AG09309 (cell line): Measurements from ENCODE around the gene FXYD6.

Source experiments
- DNase-seq: peaks from one replicate; pipeline ENCODE4 v3.0.0-alpha.2; 2010; ENCODE audit warnings: low read depth
- H3K4me3 ChIP-seq: 2 replicates; pipeline ENCODE4 v1.5.1; 2011; ENCODE audit warnings: mild to moderate bottlenecking, low read depth, low read length, moderate library complexity; ENCODE audit not compliant: control insufficient read depth
- TF ChIP-seq, protein P1 (sequence below): IDR thresholded peaks from 2 replicates; pipeline ENCODE4 v1.5.1; 2011; ENCODE audit warnings: mild to moderate bottlenecking, low read depth, low read length, inconsistent platforms; ENCODE audit not compliant: insufficient read depth, control insufficient read depth; ENCODE audit errors: missing control alignments

The FXYD6 gene

DNA sequence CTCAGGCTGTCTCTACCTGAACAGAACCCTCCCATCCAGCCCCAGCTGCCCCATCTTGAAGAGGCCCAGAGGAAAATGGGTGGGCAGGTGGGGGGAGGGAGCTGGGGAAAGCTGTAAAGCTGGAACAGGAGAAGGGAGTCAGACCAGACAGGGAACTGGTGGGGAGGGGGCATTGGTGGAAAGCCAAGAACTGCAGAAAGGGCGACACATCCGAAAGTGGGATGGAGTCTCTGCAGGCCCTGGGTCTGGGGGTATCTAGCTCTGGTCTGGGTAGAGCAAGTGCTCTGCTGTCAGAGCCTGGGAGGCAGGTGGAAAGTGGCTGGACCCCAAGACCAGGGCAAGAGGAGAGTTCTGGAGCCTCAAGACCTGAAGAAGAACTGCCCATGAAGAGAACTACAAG, 45.0 kb upstream of the FXYD6 start:
- no peak for DNase-seq
- no peak overlapping the region for H3K4me3 ChIP-seq
- TF ChIP-seq, protein P1, sequence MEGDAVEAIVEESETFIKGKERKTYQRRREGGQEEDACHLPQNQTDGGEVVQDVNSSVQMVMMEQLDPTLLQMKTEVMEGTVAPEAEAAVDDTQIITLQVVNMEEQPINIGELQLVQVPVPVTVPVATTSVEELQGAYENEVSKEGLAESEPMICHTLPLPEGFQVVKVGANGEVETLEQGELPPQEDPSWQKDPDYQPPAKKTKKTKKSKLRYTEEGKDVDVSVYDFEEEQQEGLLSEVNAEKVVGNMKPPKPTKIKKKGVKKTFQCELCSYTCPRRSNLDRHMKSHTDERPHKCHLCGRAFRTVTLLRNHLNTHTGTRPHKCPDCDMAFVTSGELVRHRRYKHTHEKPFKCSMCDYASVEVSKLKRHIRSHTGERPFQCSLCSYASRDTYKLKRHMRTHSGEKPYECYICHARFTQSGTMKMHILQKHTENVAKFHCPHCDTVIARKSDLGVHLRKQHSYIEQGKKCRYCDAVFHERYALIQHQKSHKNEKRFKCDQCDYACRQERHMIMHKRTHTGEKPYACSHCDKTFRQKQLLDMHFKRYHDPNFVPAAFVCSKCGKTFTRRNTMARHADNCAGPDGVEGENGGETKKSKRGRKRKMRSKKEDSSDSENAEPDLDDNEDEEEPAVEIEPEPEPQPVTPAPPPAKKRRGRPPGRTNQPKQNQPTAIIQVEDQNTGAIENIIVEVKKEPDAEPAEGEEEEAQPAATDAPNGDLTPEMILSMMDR, result no peak

DNA sequence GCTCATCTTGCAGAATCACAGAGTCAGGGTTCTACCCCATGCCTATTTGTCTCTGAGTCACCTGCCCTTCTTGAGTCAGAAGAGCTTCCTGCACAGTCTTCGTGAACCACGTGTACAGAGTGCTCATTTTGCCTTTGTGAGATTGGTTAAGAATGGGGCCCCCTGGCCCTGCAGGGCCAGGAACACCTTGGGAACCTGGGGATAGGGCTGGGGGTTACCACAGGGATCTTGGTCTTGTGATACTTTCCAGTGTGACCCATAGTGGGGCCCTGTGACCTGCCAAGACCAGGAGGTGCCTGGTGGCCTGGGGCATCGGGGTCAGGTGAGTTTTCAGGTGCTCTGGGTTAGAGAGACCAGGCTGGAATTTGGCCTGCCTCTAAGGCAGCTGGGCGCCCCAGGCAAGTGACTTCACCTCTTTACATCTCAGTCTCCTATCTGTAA, 43.3 kb upstream of the FXYD6 start:
- TF ChIP-seq, protein P1, result no peak
- no peak for DNase-seq

DNA sequence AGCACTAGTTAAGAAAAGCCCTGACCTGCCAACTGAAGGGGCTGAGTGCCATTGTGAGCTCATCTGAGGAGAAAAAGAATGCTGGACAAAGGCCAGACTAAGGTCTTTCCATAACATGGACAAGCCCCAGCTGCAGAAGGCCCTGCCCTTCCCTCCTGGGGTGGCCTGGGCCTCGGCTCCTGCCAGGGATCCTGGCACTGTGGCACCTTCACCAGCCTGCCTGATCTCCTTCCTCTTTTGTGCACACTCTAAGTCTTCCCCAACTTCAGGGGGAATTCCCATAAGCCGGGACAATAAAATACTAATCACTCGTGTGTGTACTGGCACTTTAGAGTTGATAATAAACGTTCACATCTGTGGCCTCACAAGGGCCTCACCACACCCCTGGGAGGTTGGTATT, 42.9 kb upstream of the FXYD6 start:
- TF ChIP-seq, protein P1, result no peak
- DNase-seq, result no peak
- H3K4me3 ChIP-seq, result no peak overlapping the region

More for the DNA sequence above, 43.3 kb upstream of the FXYD6 start:
- no peak overlapping the region for H3K4me3 ChIP-seq

DNA sequence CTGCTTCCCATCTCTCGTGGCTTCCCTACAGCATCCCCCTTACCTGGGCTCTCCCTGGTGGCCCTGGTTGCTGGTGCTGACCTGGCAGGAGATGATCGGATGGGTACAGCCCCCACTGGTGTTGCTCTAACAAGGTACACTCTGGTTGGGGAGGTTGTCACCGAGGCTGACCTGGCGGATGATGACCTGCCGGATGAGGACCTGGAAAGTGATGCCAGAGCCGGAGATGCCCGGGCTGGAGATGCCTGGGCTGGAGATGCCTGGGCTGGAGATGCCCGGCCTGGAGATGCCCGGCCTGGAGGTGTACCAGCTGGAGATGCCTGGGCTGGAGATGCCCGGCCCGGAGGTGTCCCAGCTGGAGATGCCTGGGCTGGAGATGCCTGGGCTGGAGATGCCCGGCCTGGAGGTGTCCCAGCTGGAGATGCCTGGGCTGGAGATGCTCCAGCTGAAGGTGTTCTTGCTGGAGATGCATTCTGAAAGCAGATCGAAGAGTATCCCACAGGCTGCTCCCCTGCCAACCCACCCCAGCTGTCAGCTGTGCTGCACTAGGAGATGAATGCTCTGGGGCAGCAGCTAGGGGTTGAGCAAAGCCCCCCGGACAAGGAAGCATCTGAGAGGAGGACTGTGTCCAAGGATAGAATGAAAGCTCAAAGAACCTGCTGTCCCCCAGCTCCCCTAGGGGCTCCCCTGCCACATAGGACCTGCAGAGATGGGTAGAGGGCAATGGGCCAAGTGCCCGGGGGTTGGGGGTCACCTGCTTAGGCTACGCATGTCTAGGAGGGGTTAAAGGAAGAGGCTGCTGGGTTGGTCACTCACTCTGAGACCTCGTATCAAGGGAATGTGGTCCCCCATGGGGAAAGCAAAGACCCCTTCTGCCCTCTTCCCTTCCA, 42.2 kb upstream of the FXYD6 start:
- no peak overlapping the region for H3K4me3 ChIP-seq
- TF ChIP-seq, protein P1, result no peak
- no peak for DNase-seq

DNA sequence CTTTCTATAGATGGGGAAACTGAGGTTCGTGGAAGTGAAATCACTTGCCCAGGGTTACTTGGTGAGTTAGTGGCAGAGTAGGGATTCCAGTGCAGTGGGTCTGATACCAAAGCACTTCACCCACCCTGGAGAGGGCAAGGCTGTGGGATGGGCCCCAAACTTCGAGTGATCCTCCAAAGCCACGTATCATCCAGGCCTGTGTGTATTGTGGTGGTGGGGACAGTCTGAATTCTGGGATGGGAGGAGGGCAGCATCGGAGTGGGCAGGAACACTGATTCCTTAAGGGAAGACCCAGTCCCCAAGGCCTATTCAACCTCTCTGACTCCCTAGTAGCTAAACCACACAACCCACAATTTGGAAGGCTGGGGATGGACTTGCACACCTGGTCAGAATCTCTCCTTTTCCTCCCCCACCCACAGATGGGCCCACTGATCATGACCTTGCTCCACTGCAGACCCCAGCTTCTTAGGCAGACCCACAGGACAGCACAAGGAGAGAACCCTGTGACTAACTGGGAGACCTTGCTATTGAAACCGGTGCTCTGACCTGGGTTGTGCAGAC, 41.2 kb upstream of the FXYD6 start:
- no peak for DNase-seq
- no peak overlapping the region for H3K4me3 ChIP-seq
- TF ChIP-seq, protein P1, result no peak

DNA sequence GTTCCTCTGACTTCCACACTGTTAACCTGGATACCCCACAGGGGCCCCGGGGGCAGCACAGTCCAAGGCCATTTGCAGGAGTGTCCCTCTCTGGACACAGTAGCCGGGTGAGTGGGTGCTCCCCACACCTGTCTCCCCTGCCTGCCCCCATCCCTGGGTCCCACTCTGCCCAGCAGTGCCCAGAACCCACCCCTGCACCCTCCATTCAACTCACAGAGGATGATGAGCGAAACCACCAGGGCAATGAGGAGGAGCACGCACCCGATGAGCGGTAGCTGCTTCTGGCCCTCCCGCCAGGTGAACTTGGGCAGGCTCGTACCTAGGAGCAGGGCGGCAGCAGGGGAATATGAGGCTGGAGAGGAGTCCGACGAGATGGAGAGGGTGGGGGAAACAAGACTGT, 40.5 kb upstream of the FXYD6 start:
- TF ChIP-seq, protein P1, result no peak
- no peak overlapping the region for H3K4me3 ChIP-seq
- DNase-seq, result no peak
